ENCODE results near the gene EGF.
"Not testable (repeated sequence)": the region's sequence is repeated elsewhere in the genome, so short reads cannot be mapped to it uniquely, and the experiment has no call there.

Gene EGF

DNA sequence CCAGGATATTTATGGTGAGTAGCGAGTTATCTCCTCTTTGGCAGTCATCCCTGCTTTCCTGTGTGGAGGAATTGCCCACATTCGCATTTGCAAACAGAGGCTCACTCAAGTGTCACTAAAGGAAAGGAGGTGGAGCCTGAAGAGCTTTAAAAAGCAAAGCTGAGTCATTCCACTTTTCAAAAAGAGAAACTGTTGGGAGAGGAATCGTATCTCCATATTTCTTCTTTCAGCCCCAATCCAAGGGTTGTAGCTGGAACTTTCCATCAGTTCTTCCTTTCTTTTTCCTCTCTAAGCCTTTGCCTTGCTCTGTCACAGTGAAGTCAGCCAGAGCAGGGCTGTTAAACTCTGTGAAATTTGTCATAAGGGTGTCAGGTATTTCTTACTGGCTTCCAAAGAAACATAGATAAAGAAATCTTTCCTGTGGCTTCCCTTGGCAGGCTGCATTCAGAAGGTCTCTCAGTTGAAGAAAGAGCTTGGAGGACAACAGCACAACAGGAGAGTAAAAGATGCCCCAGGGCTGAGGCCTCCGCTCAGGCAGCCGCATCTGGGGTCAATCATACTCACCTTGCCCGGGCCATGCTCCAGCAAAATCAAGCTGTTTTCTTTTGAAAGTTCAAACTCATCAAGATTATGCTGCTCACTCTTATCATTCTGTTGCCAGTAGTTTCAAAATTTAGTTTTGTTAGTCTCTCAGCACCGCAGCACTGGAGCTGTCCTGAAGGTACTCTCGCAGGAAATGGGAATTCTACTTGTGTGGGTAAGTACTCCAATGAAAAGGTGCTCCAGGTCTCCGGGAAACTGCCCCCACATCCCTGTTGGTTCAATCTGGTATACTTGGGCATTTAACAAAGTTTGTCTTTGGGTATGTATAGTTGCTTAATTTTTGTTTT, at the start of gene EGF:
Gene EGF, plus strand, starts transcription at position 178 of the 890 bp plus-strand sequence. Its CDS starts 453 bp downstream, at position 631.
- no peak for DNase-seq (ENCODE audit: low read depth in 4 of 4, low spot score in 1 of 4)

GRCh38 chr4:109864134-109864533, 48.5 kb upstream of the EGF start:
- no peak for DNase-seq (ENCODE audit: low read depth in 4 of 4, low spot score in 1 of 4)

GRCh38 chr4:109870061-109870460, 42.6 kb upstream of the EGF start:
- DNase-seq (ENCODE audit: low read depth in 4 of 4, low spot score in 1 of 4), result no peak

DNA sequence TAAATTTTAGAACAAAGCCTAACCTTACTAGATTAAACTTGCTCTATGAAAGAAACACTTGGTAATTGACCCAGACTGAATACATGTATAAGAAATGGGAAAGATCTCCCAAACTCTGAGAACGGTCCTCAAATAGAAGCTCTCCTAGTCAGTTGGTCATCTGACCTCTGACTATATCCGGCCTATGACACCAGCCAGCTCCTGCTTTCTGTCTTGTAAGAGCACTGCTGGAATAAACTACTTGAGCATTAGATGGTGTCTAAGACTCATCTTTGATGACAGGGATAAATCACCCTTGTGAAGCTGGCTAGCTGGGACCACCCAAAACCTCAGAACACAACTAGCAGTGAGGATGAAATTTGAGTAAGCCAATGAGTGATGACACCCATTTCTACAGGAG, 40.6 kb upstream of the EGF start:
- no peak for DNase-seq (ENCODE audit: low read depth in 4 of 4, low spot score in 1 of 4)

DNA sequence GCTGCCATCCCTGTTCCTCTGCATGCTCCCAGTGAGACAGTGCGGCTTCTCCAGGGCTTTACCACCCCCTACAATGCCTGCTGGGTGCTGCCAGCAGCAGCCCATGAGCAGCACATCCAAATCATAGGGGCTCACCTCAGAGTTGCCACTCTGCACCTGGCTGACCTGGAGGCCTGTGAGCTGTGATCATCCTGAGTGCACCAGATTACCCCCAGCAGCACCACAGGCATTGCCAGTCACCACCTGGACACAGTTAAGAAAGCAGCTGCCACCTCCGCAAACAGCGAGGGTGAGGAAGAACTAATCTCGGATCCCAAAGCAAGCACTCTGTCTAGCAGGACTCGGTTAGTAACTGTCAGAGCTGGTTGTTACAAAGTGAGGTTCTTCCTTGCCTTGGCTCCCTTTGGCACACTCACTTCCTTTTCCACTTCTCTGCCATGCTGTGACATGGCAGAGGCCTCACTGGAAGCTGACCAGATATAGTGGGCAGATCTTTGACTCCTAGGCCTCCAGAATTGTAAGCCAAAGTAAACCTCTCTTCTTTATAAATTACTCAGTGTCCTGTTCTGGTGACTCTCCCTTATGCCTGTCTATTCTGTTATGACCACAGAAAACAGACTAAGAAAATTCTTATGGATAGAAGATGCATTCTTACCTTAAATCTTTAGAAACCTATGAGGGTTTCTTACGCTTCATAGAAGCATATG, 39.6 kb upstream of the EGF start:
- DNase-seq (ENCODE audit: low read depth in 4 of 4, low spot score in 1 of 4), result no peak

DNA sequence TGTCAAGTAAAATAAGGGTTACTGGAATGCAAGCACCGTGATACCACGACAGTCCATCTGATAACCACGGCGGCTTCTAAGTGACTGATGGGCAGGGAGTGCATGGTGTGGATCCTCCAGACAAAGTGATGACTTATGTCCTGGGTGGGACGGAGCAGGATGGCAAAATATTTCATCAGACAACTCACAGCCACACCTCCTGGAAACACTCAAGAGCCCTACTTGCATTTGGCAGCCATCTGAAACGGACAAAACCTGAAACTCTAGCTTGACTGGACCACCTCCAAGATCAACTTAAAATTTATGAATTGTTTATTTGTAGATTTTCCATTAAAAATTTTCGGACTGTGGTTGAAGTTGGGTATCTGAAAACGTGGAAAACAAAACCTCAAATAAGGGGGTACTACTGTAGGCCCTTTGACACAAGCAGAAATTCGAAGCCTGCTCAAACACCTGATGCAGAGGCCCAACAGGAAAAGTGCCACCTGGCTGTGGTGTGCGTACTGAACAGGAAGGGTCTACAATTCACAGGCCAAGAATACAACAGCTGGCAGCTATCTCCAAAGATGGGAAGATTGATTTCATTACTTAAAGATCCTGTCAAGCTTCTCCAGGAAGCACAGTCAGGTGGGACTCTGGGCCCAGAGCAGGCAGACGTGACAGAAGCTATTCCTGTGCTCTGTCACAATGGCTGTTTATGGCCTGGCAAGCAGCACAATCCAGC, 38.7 kb upstream of the EGF start:
- DNase-seq (ENCODE audit: low read depth in 4 of 4, low spot score in 1 of 4), result no peak

GRCh38 chr4:109875106-109875505, 37.6 kb upstream of the EGF start:
- no peak for DNase-seq (ENCODE audit: low read depth in 4 of 4, low spot score in 1 of 4)

GRCh38 chr4:109875553-109875952, 37.1 kb upstream of the EGF start:
- not testable (repeated sequence) for DNase-seq (ENCODE audit: low read depth in 4 of 4, low spot score in 1 of 4)

- DNase-seq (ENCODE audit: low read depth in 4 of 4, low spot score in 1 of 4), result no peak
These were observed 35.9 kb upstream of the EGF start for GRCh38 chr4:109876634-109877265.

- DNase-seq (ENCODE audit: low read depth in 4 of 4, low spot score in 1 of 4), result no peak
These were observed 35.3 kb upstream of the EGF start for GRCh38 chr4:109877400-109877799.

DNA sequence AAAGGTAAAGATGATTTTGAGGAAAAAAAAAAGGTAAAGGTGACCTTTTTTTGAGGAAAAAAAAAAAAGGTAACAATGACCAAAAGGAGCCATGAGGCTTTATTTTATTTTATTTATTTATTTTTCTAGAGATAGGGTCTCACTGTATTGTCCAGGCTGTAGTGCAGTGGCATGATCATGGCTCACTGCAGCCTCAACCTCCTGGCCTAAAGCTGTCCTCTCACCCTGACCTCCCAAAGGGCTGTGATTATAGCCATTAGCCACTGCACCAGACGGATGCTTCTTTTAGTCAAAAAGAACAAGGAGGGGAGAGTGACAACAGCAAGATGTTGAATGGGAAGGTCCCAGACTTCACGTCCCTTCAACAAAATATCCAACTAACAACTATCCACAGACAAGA, 34.3 kb upstream of the EGF start:
- DNase-seq (ENCODE audit: low read depth in 4 of 4, low spot score in 1 of 4), result no peak

DNA sequence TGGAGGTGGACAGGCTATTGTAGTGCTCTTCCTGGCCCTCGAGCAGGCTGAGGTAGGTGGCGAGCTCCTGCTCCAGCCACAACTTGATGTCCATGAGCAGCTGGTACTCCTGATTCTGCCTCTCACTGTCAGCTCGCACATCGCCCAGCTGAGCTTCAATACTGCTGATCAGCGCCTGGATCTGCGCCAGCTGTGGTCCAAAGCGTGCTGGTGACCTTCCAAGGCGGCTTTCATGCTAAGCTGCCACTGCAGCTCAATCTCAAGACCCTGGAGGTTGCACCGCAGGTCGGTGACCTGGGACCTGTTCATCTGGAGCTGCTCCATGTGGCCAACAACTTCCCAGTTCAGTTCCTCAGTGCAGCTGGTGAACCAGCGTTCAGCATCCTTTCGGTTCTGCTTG, 33.6 kb upstream of the EGF start:
- no peak for DNase-seq (ENCODE audit: low read depth in 4 of 4, low spot score in 1 of 4)

- DNase-seq (ENCODE audit: low read depth in 4 of 4, low spot score in 1 of 4), result no peak
These were observed 32.9 kb upstream of the EGF start for GRCh38 chr4:109879636-109880314.

DNA sequence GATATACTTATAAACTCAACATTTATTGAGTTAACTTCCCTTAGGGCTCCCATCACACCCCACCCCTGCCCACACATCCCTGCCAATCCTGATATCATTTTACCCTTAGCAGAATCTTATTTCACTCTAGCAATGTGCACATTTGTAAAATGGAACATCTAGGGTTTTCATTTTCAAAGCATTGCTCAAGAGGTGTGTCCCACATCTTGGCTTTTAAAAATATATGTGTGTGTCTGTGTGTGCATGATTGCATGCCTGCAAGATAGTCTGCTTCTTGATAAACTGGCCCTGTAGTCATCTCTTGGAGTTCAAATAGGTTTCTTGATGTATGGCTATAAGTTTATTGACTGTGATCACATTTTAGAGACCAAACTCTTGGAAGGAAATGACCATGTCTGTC, 26.4 kb upstream of the EGF start:
- no peak for DNase-seq (ENCODE audit: low read depth in 4 of 4, low spot score in 1 of 4)

- DNase-seq (ENCODE audit: low read depth in 4 of 4, low spot score in 1 of 4), result no peak
These were observed 25.6 kb upstream of the EGF start for GRCh38 chr4:109887071-109887470.

GRCh38 chr4:109890076-109890475, 22.6 kb upstream of the EGF start:
- DNase-seq (ENCODE audit: low read depth in 4 of 4, low spot score in 1 of 4), result no peak

DNA sequence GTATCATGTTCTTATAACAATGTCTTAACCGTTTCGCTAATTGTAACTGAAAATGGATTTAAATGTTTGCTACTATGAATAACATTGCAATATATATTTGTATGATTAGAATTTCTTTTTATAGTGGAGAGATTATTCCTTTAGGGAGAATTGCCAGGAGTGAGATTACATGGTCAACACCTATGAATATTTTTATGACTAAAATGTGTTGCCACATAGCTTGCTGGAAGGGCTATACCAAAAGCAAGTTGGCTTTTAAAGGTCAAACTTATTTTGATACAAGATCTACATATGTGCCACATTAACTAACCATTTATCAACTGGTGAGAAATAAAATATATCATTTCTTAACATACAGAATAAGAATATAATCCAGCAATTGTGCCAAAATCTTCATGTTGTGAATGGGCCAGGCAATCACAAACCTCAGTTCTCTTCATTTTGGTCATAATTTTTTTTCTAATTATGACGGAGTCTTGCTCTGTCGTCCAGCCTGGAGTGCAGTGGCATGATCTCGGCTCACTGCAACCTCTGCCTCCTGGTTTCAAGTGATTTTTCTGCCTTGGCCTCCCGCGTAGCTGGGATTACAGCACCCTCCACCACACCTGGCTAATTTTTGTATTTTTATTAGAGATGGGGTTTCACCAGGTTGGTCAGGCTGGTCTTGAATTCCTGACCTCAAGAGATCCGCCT, 10.0 kb upstream of the EGF start:
- no peak for DNase-seq (ENCODE audit: low read depth in 4 of 4, low spot score in 1 of 4)

DNA sequence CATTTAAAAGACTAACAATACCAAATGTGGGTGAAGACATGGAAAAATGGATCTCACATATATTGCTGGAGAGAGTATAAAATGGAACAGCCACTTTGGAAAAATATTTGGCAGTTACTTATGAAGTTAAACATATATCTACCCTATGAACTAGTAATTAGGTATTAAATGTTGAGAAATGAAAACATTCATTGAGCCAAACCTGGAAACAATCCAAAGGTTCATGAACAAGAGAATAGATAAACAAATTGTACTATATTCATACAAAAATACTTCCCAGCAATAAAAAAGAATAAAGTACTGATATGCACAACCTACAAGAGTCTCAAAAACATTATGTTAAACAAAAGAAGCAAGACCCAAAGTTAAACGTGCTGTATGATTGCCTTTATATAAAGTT, 4.0 kb upstream of the EGF start:
- DNase-seq (ENCODE audit: low read depth in 4 of 4, low spot score in 1 of 4), result no peak

- DNase-seq (ENCODE audit: low read depth in 4 of 4, low spot score in 1 of 4), result no peak
These were observed 2.4 kb upstream of the EGF start for GRCh38 chr4:109910256-109910655.

- DNase-seq (ENCODE audit: low read depth in 4 of 4, low spot score in 1 of 4), result no peak
These were observed 1.0 kb downstream of the EGF start for GRCh38 chr4:109913596-109914241.
